ENCODE measurements around the gene FABP3. TPM values are rescaled to one million over a fixed set of nuclear protein-coding genes. Genes with fewer than 3 reads are reported as not detected.
A peak's percentile ranks its signal among the peaks of the same experiment; 100 is the strongest.

Gene FABP3
- polyA plus RNA-seq, 6 donors from 2014 or later, result 0.55 TPM; not detected in 5

DNA sequence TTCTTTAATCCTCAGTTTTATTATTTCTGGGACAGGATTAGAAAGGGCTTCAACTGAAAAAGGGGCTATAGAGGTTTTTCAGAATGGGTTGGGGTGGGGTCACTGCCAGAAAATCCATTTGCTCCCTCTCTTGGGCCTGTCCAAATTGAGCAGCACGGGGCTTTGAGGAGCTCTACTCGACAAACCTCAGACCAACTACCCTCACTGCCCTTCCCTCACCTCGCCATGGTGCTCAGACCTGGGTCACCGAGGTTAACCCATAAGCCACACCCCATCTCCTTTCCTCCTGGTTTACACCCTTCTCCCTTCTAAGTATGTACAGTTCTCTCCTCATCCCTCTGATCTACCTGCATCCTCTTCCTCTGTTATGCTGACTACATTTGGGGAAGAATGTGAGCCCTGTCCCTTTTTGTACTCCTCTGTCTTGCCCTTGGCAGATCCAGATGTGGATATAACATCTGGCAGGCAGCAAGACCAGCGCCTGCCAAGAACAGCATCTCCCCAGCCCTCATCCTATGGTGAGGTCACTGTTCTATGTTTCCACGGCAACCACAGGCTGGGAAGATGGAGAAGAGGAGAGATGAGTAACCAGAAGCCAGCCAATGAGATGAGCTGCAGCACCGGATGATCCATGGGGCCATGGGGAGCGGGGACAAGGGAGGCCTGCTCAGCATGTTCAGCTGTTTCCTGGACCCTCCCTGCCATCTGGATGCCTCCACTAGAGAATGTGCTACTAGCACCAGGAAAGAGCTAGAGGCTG lies 3.7 kb upstream of the FABP3 start:
- ATAC-seq (ENCODE audit: low read depth in 2 of 2) (no peak), DNase-seq (no peak)
- Mint-ChIP-seq H3K9me3 (no peaks in the 10 kb centered on the region), H3K36me3 (no peaks in the 10 kb centered on the region), H3K27me3 (peaks cover 9 to 24% (median 22%) of the 10 kb centered on the region in 3 donors), H3K27ac (no peak overlapping the region), H3K4me1 (peaks cover 13 to 23% (median 19%) of the 10 kb centered on the region in 3 donors), H3K4me3 (no peak overlapping the region)

DNA sequence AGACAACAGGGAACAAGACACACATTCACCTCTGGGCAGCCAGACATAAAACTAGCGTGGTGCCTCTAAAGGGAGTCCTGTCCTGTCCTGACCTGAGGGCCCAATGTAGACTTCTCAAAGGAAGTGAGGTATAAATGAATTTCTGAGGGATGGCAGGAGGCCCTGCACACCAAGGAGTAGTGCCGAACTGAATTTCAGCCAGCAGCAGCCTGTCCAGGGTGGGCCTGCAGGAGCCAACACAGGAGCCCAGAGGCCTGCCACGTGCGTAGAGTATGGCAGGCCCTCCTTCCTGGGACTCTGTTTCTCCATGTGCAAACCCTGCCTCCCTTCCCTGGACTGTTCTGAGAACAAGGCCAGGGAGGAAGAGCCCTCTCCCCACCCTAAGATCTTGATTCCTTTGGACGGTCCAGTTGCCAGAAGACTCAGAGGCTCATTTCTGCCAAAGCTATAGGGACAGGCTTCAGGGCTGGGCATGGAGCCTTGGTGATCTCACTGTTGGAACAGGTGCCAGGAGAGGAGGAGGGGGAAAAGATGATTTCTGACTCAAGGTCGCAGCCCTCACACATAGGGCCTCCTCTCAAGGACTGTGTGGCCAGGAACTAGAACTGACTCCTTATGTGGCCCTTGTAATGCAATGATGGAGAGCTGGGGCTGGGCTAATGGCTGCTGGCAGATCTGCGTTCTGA lies 1.8 kb upstream of the FABP3 start:
- Mint-ChIP-seq H3K36me3 (no peaks in the 10 kb centered on the region), H3K9me3 (no peaks in the 10 kb centered on the region), H3K27ac (no peak overlapping the region), H3K4me1 (peaks cover 13 to 23% (median 19%) of the 10 kb centered on the region in 3 donors), H3K4me3 (peak overlapping the region in 4 of 8 donors; percentile 2 to 87 (median 20)), H3K27me3 (peaks cover 0 to 15% (median 12%) of the 10 kb centered on the region in 3 donors)
- no peak for DNase-seq
- no peak for ATAC-seq (ENCODE audit: low read depth in 2 of 2)

DNA sequence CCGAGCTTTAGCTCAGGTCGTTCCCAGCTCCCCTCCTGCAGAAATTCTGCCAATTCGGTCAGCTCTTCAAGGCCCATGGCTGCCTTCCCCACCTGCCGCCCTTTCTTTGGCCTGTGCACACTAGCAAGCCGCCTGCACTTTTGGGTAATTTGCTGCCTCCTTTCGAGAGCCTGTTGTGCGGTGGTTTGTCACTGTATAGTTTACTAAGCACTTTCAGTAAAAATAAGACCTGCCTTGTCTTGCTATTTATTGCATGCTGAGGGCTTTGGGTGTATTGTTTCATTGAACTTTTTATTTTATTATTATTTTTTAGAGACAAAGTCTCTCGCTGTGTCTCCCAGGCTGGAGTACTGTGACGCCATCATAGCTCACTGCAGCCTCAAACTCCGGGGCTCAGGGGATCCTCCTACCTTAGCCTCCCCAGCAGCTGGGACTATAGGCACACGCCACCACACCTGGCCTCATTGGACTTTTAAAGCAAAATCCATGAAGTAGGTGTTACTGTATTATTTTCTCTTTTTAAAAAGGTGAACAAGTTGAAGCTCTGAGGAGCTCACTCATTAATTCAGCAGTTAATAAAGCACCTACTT lies 1.1 kb upstream of the FABP3 start:
- Mint-ChIP-seq H3K4me1 (peaks cover 13 to 23% (median 19%) of the 10 kb centered on the region in 3 donors), H3K36me3 (no peaks in the 10 kb centered on the region), H3K9me3 (no peaks in the 10 kb centered on the region)

GRCh38 chr1:31372751-31373055 lies 173 bp downstream of the FABP3 start:
- DNase-seq, result no peak
- Mint-ChIP-seq H3K27me3 (peaks cover 0 to 15% (median 0%) of the 10 kb centered on the region in 3 donors), H3K27ac (no peak overlapping the region), H3K4me3 (peak overlapping the region in 5 of 8 donors; percentile 86 to 97 (median 90)), H3K36me3 (no peaks in the 10 kb centered on the region), H3K9me3 (no peaks in the 10 kb centered on the region), H3K4me1 (peaks cover 13 to 23% (median 19%) of the 10 kb centered on the region in 3 donors)
- ATAC-seq (ENCODE audit: low read depth in 2 of 2), result no peak

More for the DNA sequence above, 1.1 kb upstream of the FABP3 start:
- Mint-ChIP-seq H3K27me3 (peaks cover 0 to 15% (median 5%) of the 10 kb centered on the region in 3 donors), H3K4me3 (peak overlapping the region; percentile 59 to 97 (median 88)), H3K27ac (peak overlapping the region in 3 of 6 donors; percentile 30 to 79 (median 65))
- DNase-seq (no peak), ATAC-seq (ENCODE audit: low read depth in 2 of 2) (no peak)

- H3K27me3 Mint-ChIP-seq, result peaks cover 0 to 15% (median 0%) of the 10 kb centered on the region in 3 donors
- H3K4me1 Mint-ChIP-seq, result peaks cover 13 to 23% (median 19%) of the 10 kb centered on the region in 3 donors
- H3K9me3 Mint-ChIP-seq, result no peaks in the 10 kb centered on the region
- no peak for ATAC-seq (ENCODE audit: low read depth in 2 of 2)
- H3K36me3 Mint-ChIP-seq, result no peaks in the 10 kb centered on the region
- DNase-seq, result no peak
- peak overlapping the region in 1 of 6 donors; percentile 4 for H3K27ac Mint-ChIP-seq
- H3K4me3 Mint-ChIP-seq, result peak overlapping the region in 3 of 8 donors; percentile 44 to 91 (median 90)
Observed at GRCh38 chr1:31372051-31372450, 825 bp downstream of the FABP3 start.

DNA sequence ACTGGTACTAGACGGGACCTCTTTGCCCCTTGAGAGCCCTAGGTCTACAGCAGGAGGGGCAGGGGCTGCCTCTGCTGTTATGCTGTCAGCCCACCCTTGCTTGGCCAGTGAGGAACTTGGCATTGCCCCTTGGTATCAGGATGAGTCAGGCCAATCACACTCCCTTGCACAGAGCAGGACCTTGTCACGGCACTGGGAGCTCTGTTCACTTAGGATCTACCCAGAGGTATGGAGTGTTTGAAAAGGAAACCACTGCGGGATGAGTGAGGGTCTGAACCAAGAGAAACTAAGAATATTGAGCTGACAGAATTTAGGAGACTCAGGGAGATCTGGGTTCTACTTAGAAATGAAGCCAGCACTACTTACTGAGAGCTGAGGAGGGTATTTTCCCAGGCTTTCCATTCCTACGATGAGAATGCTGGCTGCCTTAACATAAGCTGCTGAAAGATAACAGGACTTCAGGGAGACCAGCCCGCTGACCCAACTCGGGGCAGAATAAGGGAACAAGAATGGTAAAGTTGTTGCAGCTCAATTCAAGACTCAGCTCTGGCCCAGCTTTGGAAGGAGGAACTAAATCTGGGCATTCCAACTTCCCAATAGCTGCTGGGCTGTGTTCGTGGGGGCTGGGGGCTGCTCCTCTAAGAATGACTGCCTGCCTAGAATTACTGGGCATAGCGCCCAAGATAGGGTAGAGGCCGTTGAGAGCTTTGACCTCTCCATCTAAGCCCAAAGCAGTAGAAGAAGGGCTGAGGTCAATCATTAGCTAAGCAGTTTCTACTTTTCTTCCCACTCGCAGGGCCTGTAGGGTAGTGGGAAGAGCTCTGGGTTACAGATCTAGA lies 1.5 kb downstream of the FABP3 start:
- no peaks in the 10 kb centered on the region for H3K36me3 Mint-ChIP-seq
- no peak overlapping the region for H3K27ac Mint-ChIP-seq
- no peak for ATAC-seq (ENCODE audit: low read depth in 2 of 2)
- H3K4me3 Mint-ChIP-seq, result peak overlapping the region in 2 of 8 donors; percentile 38 to 55
- DNase-seq, result no peak
- H3K4me1 Mint-ChIP-seq, result peaks cover 13 to 23% (median 19%) of the 10 kb centered on the region in 3 donors
- H3K27me3 Mint-ChIP-seq, result peaks cover 0 to 10% (median 0%) of the 10 kb centered on the region in 3 donors
- no peaks in the 10 kb centered on the region for H3K9me3 Mint-ChIP-seq

- peaks cover 13 to 23% (median 19%) of the 10 kb centered on the region in 3 donors for H3K4me1 Mint-ChIP-seq
- H3K4me3 Mint-ChIP-seq, result no peak overlapping the region
- H3K9me3 Mint-ChIP-seq, result no peaks in the 10 kb centered on the region
- H3K27ac Mint-ChIP-seq, result no peak overlapping the region
- no peak for ATAC-seq (ENCODE audit: low read depth in 2 of 2)
- DNase-seq, result no peak
- peaks cover 0 to 8% (median 0%) of the 10 kb centered on the region in 3 donors for H3K27me3 Mint-ChIP-seq
- peaks cover 4 to 5% of the 10 kb centered on the region in 2 donors for H3K36me3 Mint-ChIP-seq
Observed at GRCh38 chr1:31370565-31370964, 2.3 kb downstream of the FABP3 start.

GRCh38 chr1:31370021-31370420 lies 2.9 kb downstream of the FABP3 start:
- Mint-ChIP-seq H3K36me3 (peaks cover 7 to 8% of the 10 kb centered on the region in 2 donors), H3K4me3 (peak overlapping the region in 1 of 8 donors; percentile 29), H3K27me3 (peaks cover 0 to 8% (median 0%) of the 10 kb centered on the region in 3 donors), H3K4me1 (peaks cover 13 to 23% (median 19%) of the 10 kb centered on the region in 3 donors), H3K27ac (no peak overlapping the region), H3K9me3 (no peaks in the 10 kb centered on the region)
- ATAC-seq (ENCODE audit: low read depth in 2 of 2) (no peak), DNase-seq (no peak)

- peaks cover 9 to 19% (median 16%) of the 10 kb centered on the region in 3 donors for H3K4me1 Mint-ChIP-seq
- H3K9me3 Mint-ChIP-seq, result no peaks in the 10 kb centered on the region
- H3K27ac Mint-ChIP-seq, result peak overlapping the region in 2 of 6 donors; percentile 9 to 10
- no peak for DNase-seq
- peak overlapping the region in 1 of 8 donors; percentile 6 for H3K4me3 Mint-ChIP-seq
- no peak for ATAC-seq (ENCODE audit: low read depth in 2 of 2)
- peaks cover 14 to 16% of the 10 kb centered on the region in 2 donors for H3K36me3 Mint-ChIP-seq
- peaks cover 0 to 8% (median 0%) of the 10 kb centered on the region in 3 donors for H3K27me3 Mint-ChIP-seq
Observed at GRCh38 chr1:31368611-31369107, 4.2 kb downstream of the FABP3 start.

DNA sequence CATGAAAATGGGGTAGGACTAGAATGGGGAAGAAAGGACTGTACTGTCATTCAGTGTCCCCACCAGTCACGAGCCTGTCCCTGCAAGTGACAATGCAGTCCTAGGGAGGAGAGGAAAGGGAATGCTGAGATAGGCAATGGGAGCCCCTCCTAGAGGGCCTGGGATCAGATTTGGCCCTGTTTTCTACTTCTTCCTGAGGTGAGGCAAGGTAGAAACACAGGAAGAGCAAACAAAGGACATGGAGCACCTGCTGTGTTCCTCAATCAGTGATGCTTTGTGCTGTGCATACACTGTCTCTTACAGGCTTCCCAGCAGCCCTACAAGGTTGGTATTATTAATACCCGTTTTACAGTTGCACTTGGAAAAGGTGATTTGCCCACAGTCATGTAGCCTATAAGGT lies 6.1 kb downstream of the FABP3 start:
- Mint-ChIP-seq H3K4me3 (no peak overlapping the region), H3K27ac (no peak overlapping the region), H3K9me3 (no peaks in the 10 kb centered on the region), H3K27me3 (no peaks in the 10 kb centered on the region), H3K4me1 (peaks cover 0 to 2% (median under 1%) of the 10 kb centered on the region in 3 donors), H3K36me3 (peaks cover 15 to 16% of the 10 kb centered on the region in 2 donors)
- DNase-seq (no peak), ATAC-seq (ENCODE audit: low read depth in 2 of 2) (no peak)

DNA sequence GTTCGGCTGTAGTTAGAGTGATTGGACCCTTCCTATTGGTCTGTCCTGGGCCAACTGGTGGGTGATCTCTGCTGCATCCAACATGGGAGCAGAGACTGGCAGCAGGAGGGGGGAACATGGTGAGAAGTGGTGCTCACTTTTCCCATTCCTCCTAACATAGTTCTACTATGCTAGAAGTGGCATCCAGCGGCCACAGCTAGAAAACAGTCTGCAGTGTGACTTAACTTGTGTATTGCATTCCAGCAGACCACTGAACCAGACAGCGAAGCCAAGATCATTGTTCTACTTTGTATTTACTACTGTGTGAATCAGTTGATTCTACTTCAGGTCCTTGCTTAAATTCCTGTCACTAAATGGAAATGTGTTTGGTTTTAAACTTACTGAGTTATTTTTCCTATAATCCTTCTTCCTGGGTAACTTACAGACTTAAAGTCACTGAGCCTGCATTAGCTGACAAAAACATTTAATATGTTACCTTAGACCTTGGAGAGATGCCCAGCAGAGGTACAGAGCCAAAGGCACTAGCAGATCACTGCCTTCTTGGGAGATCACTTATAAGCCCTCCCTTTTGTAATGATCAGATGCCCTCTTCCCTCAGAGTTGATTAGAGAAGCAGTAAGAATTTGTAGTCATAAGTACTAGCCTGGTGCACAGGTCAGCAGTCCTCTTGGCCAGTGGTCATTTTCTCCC lies 8.2 kb downstream of the FABP3 start:
- Mint-ChIP-seq H3K4me1 (peaks cover 0 to 2% (median 0%) of the 10 kb centered on the region in 3 donors), H3K36me3 (peaks cover 15 to 20% of the 10 kb centered on the region in 2 donors), H3K9me3 (no peaks in the 10 kb centered on the region), H3K27me3 (no peaks in the 10 kb centered on the region), H3K27ac (no peak overlapping the region), H3K4me3 (no peak overlapping the region)
- DNase-seq (no peak), ATAC-seq (ENCODE audit: low read depth in 2 of 2) (no peak)

DNA sequence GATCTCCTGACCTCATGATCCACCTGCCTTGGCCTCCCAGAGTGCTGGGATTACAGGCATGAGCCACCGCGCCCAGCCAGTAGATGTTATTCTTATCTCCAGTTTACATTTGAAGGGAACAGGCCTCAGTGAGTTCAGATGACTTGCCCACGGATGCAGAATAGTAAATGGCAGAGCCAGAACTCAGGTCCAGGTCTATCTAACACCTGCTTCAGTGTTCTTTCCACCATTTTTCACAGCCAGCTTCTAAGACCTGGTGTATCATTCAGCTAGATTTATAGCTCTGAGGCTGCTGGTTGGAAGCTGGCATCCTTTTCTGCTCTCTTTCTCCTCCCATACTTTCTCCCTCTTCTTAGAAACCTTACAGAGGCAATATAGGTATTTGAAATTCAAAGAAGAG lies 10.8 kb downstream of the FABP3 start:
- no peaks in the 10 kb centered on the region for H3K9me3 Mint-ChIP-seq
- peak overlapping the region in 1 of 6 donors; percentile 30 for H3K27ac Mint-ChIP-seq
- DNase-seq, result no peak
- H3K4me3 Mint-ChIP-seq, result no peak overlapping the region
- H3K36me3 Mint-ChIP-seq, result peaks cover 32 to 33% of the 10 kb centered on the region in 2 donors
- ATAC-seq (ENCODE audit: low read depth in 2 of 2), result no peak
- H3K27me3 Mint-ChIP-seq, result no peaks in the 10 kb centered on the region
- peaks cover 0 to 2% (median 0%) of the 10 kb centered on the region in 3 donors for H3K4me1 Mint-ChIP-seq
